Endothelial cell of umbilical vein (primary cell): ENCODE results near the gene CHMP4B. TPM values are rescaled to one million over a fixed set of nuclear protein-coding genes. Genes with fewer than 3 reads are reported as not detected.

Experiments used
- BruUV-seq: library from RNA; stranded (reverse); fragments of 400-500 nt; replicated peaks from 2 replicates; lab custom pipeline; 2021; lab: Mats Ljungman, UMichigan
- CTCF ChIA-PET: fragments of 300-600, 350-600 bp; sonication (Branson Sonifier 250); formaldehyde crosslinking; loops from one replicate; lab custom pipeline; 2021; ENCODE audit warnings: antibody characterized with exemption, inconsistent platforms; lab: Charles Lee
- POLR2A ChIA-PET: fragments of 300-600, 350-600 bp; sonication (Branson Sonifier 250); formaldehyde crosslinking; loops from one replicate; lab custom pipeline; 2021; ENCODE audit warnings: antibody characterized with exemption, inconsistent platforms; lab: Charles Lee
- DNase-seq: peaks from one replicate; pipeline ENCODE4 v3.0.0-alpha.2; 2011; ENCODE audit warnings: low read depth, low spot score
- FAIRE-seq: peaks from 2 replicates; lab custom pipeline; 2011; peaks lifted over from hg19 to GRCh38; lab: Jason Lieb, UNC
- H2AFZ ChIP-seq: 2 replicates; pipeline ENCODE4 v1.6.0; 2012; ENCODE audit warnings: low read depth, low read length, control low read depth, inconsistent platforms
- H3K27ac ChIP-seq: 2 replicates; pipeline ENCODE4 v1.5.1; 2011; ENCODE audit warnings: low read depth, mild to moderate bottlenecking, control low read depth, low read length, moderate library complexity; ENCODE audit not compliant: insufficient read depth
- H3K27me3 ChIP-seq, 2 experiments: 2 replicates each; pipeline versions ENCODE4 v1.6.0 to v1.6.1; 2011; ENCODE audit warnings: low read length in 2 of 2, mixed read lengths in 1 of 2; ENCODE audit not compliant: control insufficient read depth in 2 of 2, insufficient read depth in 2 of 2
- H3K36me3 ChIP-seq, 2 experiments: 2 replicates in 1 of 2; 3 replicates in 1 of 2; pipeline ENCODE4 v1.5.1; 2011; ENCODE audit warnings: low read length in 2 of 2, mild to moderate bottlenecking in 1 of 2, moderate library complexity in 1 of 2; ENCODE audit not compliant: control insufficient read depth in 2 of 2, insufficient read depth in 2 of 2; ENCODE audit errors: extremely low read depth in 1 of 2
- H3K4me1 ChIP-seq: 3 replicates; pipeline ENCODE4 v1.5.1; 2011; ENCODE audit warnings: mild to moderate bottlenecking, low read length; ENCODE audit not compliant: control insufficient read depth, insufficient read depth; ENCODE audit errors: extremely low read depth
- H3K4me2 ChIP-seq: 2 replicates; pipeline ENCODE4 v1.6.1; 2011; ENCODE audit warnings: low read length, control low read depth, mixed read lengths; ENCODE audit not compliant: insufficient read depth
- H3K4me3 ChIP-seq, 3 experiments: fragments of 200-600 bp in 1 of 3; sonication (generic), shearing (Covaris generic) in 1 of 3; replicated peaks in 1 of 3; 2 replicates each; pipeline ENCODE4 v1.5.1; 2011 to 2016; ENCODE audit warnings: control low read depth in 3 of 3, low read length in 3 of 3, mild to moderate bottlenecking in 2 of 3, inconsistent platforms in 1 of 3, low read depth in 1 of 3, moderate library complexity in 1 of 3; ENCODE audit not compliant: insufficient read depth in 1 of 3
- H3K79me2 ChIP-seq: 2 replicates; pipeline ENCODE4 v1.6.0; 2012; ENCODE audit warnings: low read length, inconsistent platforms; ENCODE audit not compliant: control insufficient read depth, insufficient read depth
- H3K9ac ChIP-seq: replicated peaks from 2 replicates; pipeline ENCODE3; 2011; ENCODE audit warnings: low read length, control low read depth; ENCODE audit not compliant: insufficient read depth; ENCODE audit errors: extremely low read depth
- H3K9me1 ChIP-seq: replicated peaks from 3 replicates; pipeline ENCODE4 v1.6.0; 2011; ENCODE audit warnings: mild to moderate bottlenecking, low read length; ENCODE audit not compliant: control insufficient read depth, insufficient read depth; ENCODE audit errors: extremely low read depth
- H3K9me3 ChIP-seq: replicated peaks from 2 replicates; pipeline ENCODE4 v1.5.1; 2012; ENCODE audit warnings: low read length, inconsistent platforms; ENCODE audit not compliant: control insufficient read depth, insufficient read depth
- H4K20me1 ChIP-seq: replicated peaks from 2 replicates; pipeline ENCODE3; 2011; ENCODE audit warnings: mild to moderate bottlenecking, low read length; ENCODE audit not compliant: control insufficient read depth, insufficient read depth; ENCODE audit errors: extremely low read depth
- CTCF ChIP-seq, 2 donors: IDR thresholded peaks; 1 replicate in 1 of 2; 2 replicates in 1 of 2; pipeline ENCODE4 v1.5.1; 2011; ENCODE audit warnings: low read length in 2 of 2, mild to moderate bottlenecking in 2 of 2, moderate library complexity in 2 of 2, control low read depth in 1 of 2, inconsistent platforms in 1 of 2, low read depth in 1 of 2; ENCODE audit not compliant: insufficient read depth in 1 of 2; ENCODE audit errors: extremely low read depth in 1 of 2
- EZH2 ChIP-seq: IDR thresholded peaks from 2 replicates; pipeline ENCODE4 v1.6.1; 2012; ENCODE audit warnings: borderline replicate concordance, low read depth, mild to moderate bottlenecking, moderate library complexity, low read length, inconsistent platforms; ENCODE audit not compliant: severe bottlenecking
- FOS ChIP-seq: IDR thresholded peaks from 2 replicates; pipeline ENCODE4 v1.6.1; 2011; ENCODE audit warnings: mild to moderate bottlenecking, low read length, moderate library complexity, borderline replicate concordance; ENCODE audit not compliant: insufficient read depth
- GATA2 ChIP-seq: IDR thresholded peaks from 2 replicates; pipeline ENCODE4 v1.7.0; 2011; ENCODE audit warnings: low read depth, mild to moderate bottlenecking, moderate library complexity, mixed read lengths, low read length; ENCODE audit not compliant: insufficient read length, insufficient read depth
- JUN ChIP-seq: IDR thresholded peaks from 2 replicates; pipeline ENCODE4 v1.6.1; 2011; ENCODE audit warnings: borderline replicate concordance, low read depth; ENCODE audit not compliant: insufficient read length, insufficient read depth
- MAX ChIP-seq: IDR thresholded peaks from 2 replicates; pipeline ENCODE4 v1.6.1; 2011; ENCODE audit not compliant: insufficient read depth, insufficient read length
- MYC ChIP-seq: IDR thresholded peaks from one replicate; pipeline ENCODE4 v1.6.1; 2011; ENCODE audit warnings: mild to moderate bottlenecking, low read depth, low read length
- POLR2A ChIP-seq: IDR thresholded peaks from 2 replicates; pipeline ENCODE4 v1.6.1; 2012; ENCODE audit warnings: low read depth, mild to moderate bottlenecking, control low read depth, low read length
- POLR2AphosphoS5 ChIP-seq: IDR thresholded peaks from 2 replicates; pipeline ENCODE4 v1.6.1; 2012; ENCODE audit warnings: low read depth, mild to moderate bottlenecking, control low read depth, low read length, moderate library complexity; ENCODE audit not compliant: insufficient read depth
- dilution Hi-C: fragments of 300-500 bp; cut with MboI; formaldehyde crosslinking; loops from one replicate; pipeline ENCODE4 v1.15.0; 2019; ENCODE audit warnings: low sequenced_read_pairs; ENCODE audit not compliant: extremely low pct_ligation_motif_present
- intact Hi-C: fragments of 100-400 bp; cut with micrococcal nuclease; formaldehyde crosslinking; loops from one replicate; pipeline ENCODE4 v1.10.0; 2022
- polyA plus RNA-seq, 4 experiments: library from polyadenylated mRNA; depleted of rRNA in 3 of 4; stranded (reverse) in 3 of 4; unstranded in 1 of 4; fragments of >200 nt; gene quantifications; 2 replicates each; pipeline versions ENCODE4 v1.2.1 to v1.2.3, GENCODE V29; 2011 to 2012; ENCODE audit warnings: missing spikeins in 1 of 4
- total RNA-seq: library from RNA; stranded (reverse); gene quantifications from 2 replicates; pipeline ENCODE4 v1.2.3, GENCODE V29; 2021

Gene CHMP4B
- total and polyA plus RNA-seq, 2 donors (not counting 3 experiments of a cell fraction or from before 2014, with no cell fraction given) = 64.7 to 112 TPM

- DNase-seq (no peak), FAIRE-seq (no peak)
- Histone ChIP-seq H3K36me3 (peaks cover 0 to 3% of the 10 kb centered on the region in 2 experiments), H3K27ac (no peak overlapping the region), H3K9me1 (peaks cover 2% of the 10 kb centered on the region), H3K4me3 (no peak overlapping the region), H3K4me1 (peaks cover 23% of the 10 kb centered on the region), H3K9ac (no peak overlapping the region), H3K27me3 (no peaks in the 10 kb centered on the region), H4K20me1 (peaks cover 25% of the 10 kb centered on the region), H2AFZ (no peak overlapping the region), H3K79me2 (peaks cover 98% of the 10 kb centered on the region), H3K4me2 (no peak overlapping the region), H3K9me3 (no peaks in the 10 kb centered on the region)
- BruUV-seq = no TSS peak
- ChIA-PET POLR2A (no interaction called here), CTCF (no interaction called here)
- TF ChIP-seq JUN (no peak), POLR2AphosphoS5 (no peak), GATA2 (no peak), MYC (no peak), MAX (no peak), EZH2 (no peak), POLR2A (no peak), FOS (no peak), CTCF (IDR thresholded peaks at IDR 0.05; ENCODE audit: extremely low read depth in 1 of 2, insufficient read depth in 1 of 2, low read depth in 1 of 2, low read length in 2 of 2) (no peak)
- intact Hi-C loops (no loop called here), dilution Hi-C loops (no loop called here)
Measured at GRCh38 chr20:33817411-33817810, 6.3 kb downstream of the CHMP4B start.
